Measurements from ENCODE around the gene ZFPM1.

Gene ZFPM1

DNA sequence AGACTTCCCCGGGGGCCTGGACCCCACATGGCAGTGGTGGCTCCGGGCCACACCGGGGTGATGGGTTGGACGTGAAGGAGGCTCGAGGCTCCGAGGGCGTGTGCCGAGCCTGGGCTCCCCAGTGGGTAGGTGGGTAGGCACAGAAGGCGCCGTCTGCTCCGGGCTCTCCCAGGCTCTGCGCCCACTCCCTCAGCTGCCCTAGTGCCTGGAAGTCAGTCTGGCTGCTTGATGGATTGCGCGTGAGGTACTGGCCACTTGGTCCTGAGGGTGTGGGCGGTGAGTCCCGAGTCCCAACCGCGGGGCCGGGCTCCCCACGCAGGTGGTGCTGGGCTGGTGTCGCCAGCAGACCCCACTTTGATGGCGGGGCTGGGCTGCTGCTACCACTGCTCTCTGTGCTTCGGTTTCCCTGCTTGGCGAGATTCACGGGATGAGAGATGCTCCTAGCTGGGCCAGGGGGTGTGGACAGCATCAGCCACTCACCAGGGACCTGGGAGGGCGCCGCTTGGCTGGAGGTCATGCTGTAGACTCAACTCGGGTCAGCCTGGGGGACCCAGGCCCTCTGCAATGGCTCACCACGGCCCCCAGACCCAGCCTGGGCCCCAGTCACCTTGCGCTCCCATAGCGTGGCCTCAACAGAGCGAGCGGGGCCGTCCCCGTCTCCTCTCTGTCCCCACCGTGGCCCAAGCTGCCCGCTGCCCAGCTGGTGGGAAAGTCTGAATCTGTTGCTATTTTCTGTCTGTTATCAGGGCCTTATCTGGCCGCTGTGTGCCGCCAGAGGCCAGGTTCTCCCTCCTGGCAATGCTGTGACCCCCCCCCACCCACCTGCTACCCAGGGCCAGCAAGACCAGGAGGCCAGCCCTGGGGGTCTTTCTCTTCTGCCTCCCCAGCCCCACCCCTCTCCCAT is 26.1 kb downstream of the ZFPM1 start:
- TF ChIP-seq, protein P1, sequence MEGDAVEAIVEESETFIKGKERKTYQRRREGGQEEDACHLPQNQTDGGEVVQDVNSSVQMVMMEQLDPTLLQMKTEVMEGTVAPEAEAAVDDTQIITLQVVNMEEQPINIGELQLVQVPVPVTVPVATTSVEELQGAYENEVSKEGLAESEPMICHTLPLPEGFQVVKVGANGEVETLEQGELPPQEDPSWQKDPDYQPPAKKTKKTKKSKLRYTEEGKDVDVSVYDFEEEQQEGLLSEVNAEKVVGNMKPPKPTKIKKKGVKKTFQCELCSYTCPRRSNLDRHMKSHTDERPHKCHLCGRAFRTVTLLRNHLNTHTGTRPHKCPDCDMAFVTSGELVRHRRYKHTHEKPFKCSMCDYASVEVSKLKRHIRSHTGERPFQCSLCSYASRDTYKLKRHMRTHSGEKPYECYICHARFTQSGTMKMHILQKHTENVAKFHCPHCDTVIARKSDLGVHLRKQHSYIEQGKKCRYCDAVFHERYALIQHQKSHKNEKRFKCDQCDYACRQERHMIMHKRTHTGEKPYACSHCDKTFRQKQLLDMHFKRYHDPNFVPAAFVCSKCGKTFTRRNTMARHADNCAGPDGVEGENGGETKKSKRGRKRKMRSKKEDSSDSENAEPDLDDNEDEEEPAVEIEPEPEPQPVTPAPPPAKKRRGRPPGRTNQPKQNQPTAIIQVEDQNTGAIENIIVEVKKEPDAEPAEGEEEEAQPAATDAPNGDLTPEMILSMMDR (IDR thresholded peaks at IDR 0.05) = no peak
- Histone ChIP-seq H3K4me3 (ENCODE audit: low read depth, low read length) (no peak overlapping the region), H3K4me2 (ENCODE audit: low read length) (no peak overlapping the region), H3K36me3 (ENCODE audit: control insufficient read depth, insufficient read depth, low read length) (no peaks in the 10 kb centered on the region), H3K27me3 (ENCODE audit: control insufficient read depth, insufficient read depth, low read length) (no peaks in the 10 kb centered on the region), H3K4me1 (peaks cover 6% of the 10 kb centered on the region), H3K9me3 (ENCODE audit: control insufficient read depth, low read length) (no peaks in the 10 kb centered on the region), H3K9ac (no peak overlapping the region), H2AFZ (no peak overlapping the region), H3K79me2 (peaks cover 41% of the 10 kb centered on the region), H3K27ac (no peak overlapping the region)

DNA sequence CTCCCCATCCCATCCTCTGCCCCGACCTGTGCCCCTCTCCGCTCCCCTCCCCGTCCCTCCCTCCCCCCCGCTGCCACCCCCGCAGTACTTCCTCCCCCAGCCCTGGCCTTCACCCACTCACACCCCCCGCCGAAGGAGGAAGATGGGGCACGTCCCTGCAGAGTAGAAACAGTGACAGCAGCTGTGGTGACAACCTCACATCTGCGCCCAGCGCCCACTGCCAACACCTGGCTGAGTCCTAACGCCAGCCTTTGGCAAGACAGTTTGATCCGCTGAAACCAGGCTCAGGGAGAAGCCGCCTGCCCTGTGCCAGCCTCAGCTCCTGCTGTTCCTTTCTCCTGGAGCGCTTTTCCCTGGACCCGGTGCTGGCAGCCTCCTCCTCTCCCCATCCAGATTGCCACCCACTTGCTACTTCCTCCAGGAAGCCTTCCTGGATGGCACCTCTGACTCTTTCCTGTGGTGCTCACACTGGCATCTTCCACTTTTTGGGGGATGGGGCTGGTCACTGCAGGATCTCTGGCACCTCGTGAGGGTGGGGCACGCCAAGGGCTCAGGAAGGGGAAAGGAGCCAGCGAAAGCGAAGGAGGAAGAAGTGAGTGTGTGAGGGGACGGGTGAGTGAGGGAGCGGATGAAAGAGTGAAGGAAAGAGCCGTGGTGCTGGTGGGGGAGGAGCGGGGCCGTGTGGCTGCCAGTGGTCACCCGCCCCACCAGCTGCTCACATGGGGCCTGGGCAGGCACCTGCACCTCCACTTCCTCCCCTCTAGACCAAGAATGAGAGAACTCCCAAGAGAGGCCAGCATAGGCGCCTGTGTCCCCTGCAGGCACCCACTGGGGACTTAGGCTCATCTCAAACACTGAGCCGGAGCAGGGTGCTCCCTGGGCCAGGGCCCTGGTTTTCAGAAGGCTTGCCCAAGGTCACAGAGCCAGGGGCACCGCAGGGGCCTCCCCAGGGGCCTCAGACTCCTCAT is 27.0 kb downstream of the ZFPM1 start:
- H3K36me3 ChIP-seq (ENCODE audit: control insufficient read depth, insufficient read depth, low read length) = no peaks in the 10 kb centered on the region
- no peak overlapping the region for H3K27ac ChIP-seq
- no peak overlapping the region for H2AFZ ChIP-seq
- no peak overlapping the region for H3K4me2 ChIP-seq (ENCODE audit: low read length)
- H3K4me1 ChIP-seq = peaks cover 6% of the 10 kb centered on the region
- H3K79me2 ChIP-seq = peaks cover 35% of the 10 kb centered on the region
- H3K9ac ChIP-seq = no peak overlapping the region
- no peaks in the 10 kb centered on the region for H3K27me3 ChIP-seq (ENCODE audit: control insufficient read depth, insufficient read depth, low read length)
- no peaks in the 10 kb centered on the region for H3K9me3 ChIP-seq (ENCODE audit: control insufficient read depth, low read length)
- no peak overlapping the region for H3K4me3 ChIP-seq (ENCODE audit: low read depth, low read length)
- TF ChIP-seq, protein P1 (IDR thresholded peaks at IDR 0.05) = no peak

DNA sequence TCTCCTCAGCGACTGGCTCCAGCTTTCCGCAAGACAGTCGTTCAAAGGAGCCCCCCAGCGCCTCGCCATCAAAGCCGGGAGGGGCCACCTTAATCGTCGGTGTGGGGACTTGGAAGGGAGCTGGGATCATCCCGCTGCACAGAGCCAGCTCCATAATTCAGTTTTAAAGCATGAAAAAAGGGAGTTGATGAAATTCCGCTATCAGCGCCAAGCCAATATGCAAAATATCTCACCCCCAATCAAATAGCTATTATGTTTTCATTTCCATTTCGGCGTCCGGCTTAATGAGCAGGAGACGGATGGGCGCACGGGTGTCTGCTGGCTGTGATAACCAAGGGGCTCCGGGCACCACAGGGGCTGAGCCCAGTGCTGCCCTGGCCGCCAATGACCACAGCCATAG is 27.7 kb downstream of the ZFPM1 start:
- Histone ChIP-seq H3K9me3 (ENCODE audit: control insufficient read depth, low read length) (no peaks in the 10 kb centered on the region), H3K4me2 (ENCODE audit: low read length) (no peak overlapping the region), H3K9ac (no peak overlapping the region), H3K4me1 (peaks cover 6% of the 10 kb centered on the region), H3K79me2 (peaks cover 33% of the 10 kb centered on the region), H2AFZ (no peak overlapping the region), H3K36me3 (ENCODE audit: control insufficient read depth, insufficient read depth, low read length) (no peaks in the 10 kb centered on the region), H3K27me3 (ENCODE audit: control insufficient read depth, insufficient read depth, low read length) (no peaks in the 10 kb centered on the region), H3K27ac (no peak overlapping the region), H3K4me3 (ENCODE audit: low read depth, low read length) (no peak overlapping the region)
- TF ChIP-seq, protein P1 (IDR thresholded peaks at IDR 0.05) = no peak

DNA sequence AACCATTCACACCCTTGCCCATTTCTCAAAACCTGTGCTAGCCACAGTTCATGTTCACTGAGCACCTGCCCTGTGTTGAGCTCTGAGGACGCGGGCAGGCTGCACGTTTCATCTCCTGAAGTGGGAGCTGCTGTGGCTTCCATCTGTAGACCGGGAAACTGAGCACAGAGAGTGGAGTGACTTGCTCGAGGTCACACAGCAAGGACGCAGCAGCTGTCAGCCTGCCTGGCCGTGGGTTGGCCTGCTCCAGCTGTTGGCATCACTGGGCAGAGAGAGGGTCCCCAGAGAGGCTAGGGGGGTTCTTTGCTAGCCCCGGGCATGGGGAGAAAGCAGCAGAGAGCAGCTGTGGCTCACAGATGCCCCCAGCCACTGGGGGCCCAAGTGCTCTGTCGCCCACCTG is 28.8 kb downstream of the ZFPM1 start:
- no peak overlapping the region for H3K4me3 ChIP-seq (ENCODE audit: low read depth, low read length)
- H3K4me1 ChIP-seq = peaks cover 9% of the 10 kb centered on the region

More for the DNA sequence above, 28.8 kb downstream of the ZFPM1 start:
- no peak overlapping the region for H3K4me2 ChIP-seq (ENCODE audit: low read length)
- H3K36me3 ChIP-seq (ENCODE audit: control insufficient read depth, insufficient read depth, low read length) = no peaks in the 10 kb centered on the region
- H3K79me2 ChIP-seq = peaks cover 28% of the 10 kb centered on the region
- TF ChIP-seq, protein P1 (IDR thresholded peaks at IDR 0.05) = no peak
- no peak overlapping the region for H3K27ac ChIP-seq
- no peak overlapping the region for H2AFZ ChIP-seq
- no peak overlapping the region for H3K9ac ChIP-seq
- H3K27me3 ChIP-seq (ENCODE audit: control insufficient read depth, insufficient read depth, low read length) = no peaks in the 10 kb centered on the region
- no peaks in the 10 kb centered on the region for H3K9me3 ChIP-seq (ENCODE audit: control insufficient read depth, low read length)

All from parathyroid adenoma (tissue), 2 donors.